Suprapubic skin (tissue), 4 donors: Measurements from ENCODE around the gene JAZF1.

Experiments
- CTCF ChIP-seq, 2 donors: fragments of 200-600 bp in 1 of 2; fragments of 450-650 bp in 1 of 2; sonication (generic) in 1 of 2; IDR thresholded peaks; one replicate each; pipeline ENCODE4 v1.5.1; 2016 to 2019; ENCODE audit warnings: antibody characterized with exemption in 2 of 2, mild to moderate bottlenecking in 1 of 2, moderate library complexity in 1 of 2
- EP300 ChIP-seq: sonication (generic); formaldehyde crosslinking; IDR thresholded peaks from one replicate; pipeline ENCODE4 v1.6.1; 2017; ENCODE audit warnings: antibody characterized with exemption
- POLR2A ChIP-seq, 2 donors: fragments of 450-650 bp; IDR thresholded peaks; one replicate each; pipeline ENCODE4 v1.6.1; 2017; ENCODE audit warnings: antibody characterized with exemption in 2 of 2, mild to moderate bottlenecking in 2 of 2, moderate library complexity in 2 of 2
- POLR2AphosphoS5 ChIP-seq, 3 donors: sonication (generic); formaldehyde crosslinking; IDR thresholded peaks; one replicate each; pipeline ENCODE4 v1.6.1; 2017; ENCODE audit warnings: antibody characterized with exemption in 3 of 3

GRCh38 chr7:28013019-28013418, 167.6 kb downstream of the JAZF1 start:
- TF ChIP-seq CTCF (IDR thresholded peaks at IDR 0.05) (no peak), POLR2AphosphoS5 (IDR thresholded peaks at IDR 0.05) (no peak), POLR2A (IDR thresholded peaks at IDR 0.05) (no peak), EP300 (no peak)
